NCI-H526 (cell line): ENCODE data around the gene HES5.
"Not testable (repeated sequence)": the region's sequence is repeated elsewhere in the genome, so short reads cannot be mapped to it uniquely, and the experiment has no call there.

ENCODE experiments used
- DNase-seq, 2 experiments: peaks; one replicate each; lab custom pipeline; 2025; lab: John Stamatoyannopoulos, UW

Gene HES5

GRCh38 chr1:2529784-2530512 is at the start of gene HES5:
HES5 (minus strand) TSS chr1:2530263; CDS start chr1:2530164, 99 bp downstream.
- peak in 1 of 2 experiments; percentile 61 for DNase-seq

GRCh38 chr1:2578758-2579118 is 48.7 kb upstream of the HES5 start:
- no peak for DNase-seq

- DNase-seq, result not testable (repeated sequence)
Measured at GRCh38 chr1:2577565-2578075, 47.6 kb upstream of the HES5 start.

GRCh38 chr1:2575801-2576663 is 46.0 kb upstream of the HES5 start:
- DNase-seq, result no peak

GRCh38 chr1:2574350-2574749 is 44.3 kb upstream of the HES5 start:
- no peak for DNase-seq

- no peak for DNase-seq
Measured at GRCh38 chr1:2573250-2573920, 43.3 kb upstream of the HES5 start.

- no peak for DNase-seq
Measured at GRCh38 chr1:2571348-2571747, 41.3 kb upstream of the HES5 start.

- DNase-seq, result no peak
Measured at GRCh38 chr1:2570332-2570731, 40.3 kb upstream of the HES5 start.

- DNase-seq, result not testable (repeated sequence)
Measured at GRCh38 chr1:2569703-2570102, 39.6 kb upstream of the HES5 start.

- DNase-seq, result no peak
Measured at GRCh38 chr1:2569060-2569459, 39.0 kb upstream of the HES5 start.

GRCh38 chr1:2568187-2568816 is 38.2 kb upstream of the HES5 start:
- not testable (repeated sequence) for DNase-seq

GRCh38 chr1:2567083-2567679 is 37.1 kb upstream of the HES5 start:
- no peak for DNase-seq

GRCh38 chr1:2566101-2567045 is 36.3 kb upstream of the HES5 start:
- DNase-seq, result no peak

- DNase-seq, result peak in 1 of 2 experiments; percentile 32
Measured at GRCh38 chr1:2564815-2565374, 34.8 kb upstream of the HES5 start.

- DNase-seq, result no peak
Measured at GRCh38 chr1:2564006-2564814, 34.1 kb upstream of the HES5 start.

GRCh38 chr1:2563205-2563604 is 33.1 kb upstream of the HES5 start:
- DNase-seq, result no peak

- DNase-seq, result no peak
Measured at GRCh38 chr1:2561898-2562895, 32.1 kb upstream of the HES5 start.

GRCh38 chr1:2561446-2561845 is 31.4 kb upstream of the HES5 start:
- no peak for DNase-seq
